ENCODE measurements around the gene OR2W3. TPM values are rescaled to one million over a fixed set of nuclear protein-coding genes. Genes with fewer than 3 reads are reported as not detected.

Gene OR2W3
- total RNA-seq = 0.52 and 0.75 TPM in 2 replicates
- long read RNA-seq = 0 reads

- Mint-ChIP-seq H3K4me3 (ENCODE audit: unreplicated experiment) (no peak within 1 kb of the TSS), H3K4me1 (ENCODE audit: unreplicated experiment) (no peaks in the 10 kb centered on the region), H3K27ac (ENCODE audit: unreplicated experiment) (no peak within 1 kb of the TSS), H3K9me3 (ENCODE audit: unreplicated experiment) (no peaks in the 10 kb centered on the region), H3K27me3 (ENCODE audit: unreplicated experiment) (no peaks in the 10 kb centered on the region), H3K36me3 (ENCODE audit: unreplicated experiment) (no peaks in the 10 kb centered on the region)
- DNase-seq (ENCODE audit: extremely low spot score, unreplicated experiment) = no peak
- TF ChIP-seq CTCF (IDR thresholded peaks at IDR 0.05) = no peak
Observed at GRCh38 chr1:247895163-247895637, at the start of gene OR2W3. Gene OR2W3 (plus strand): TSS chr1:247895587. CDS start chr1:247895587, 0 bp downstream.

GRCh38 chr1:247845693-247846017, 49.7 kb upstream of the OR2W3 start:
- H3K36me3 Mint-ChIP-seq (ENCODE audit: unreplicated experiment) = no peaks in the 10 kb centered on the region
- no peak for TF ChIP-seq CTCF (IDR thresholded peaks at IDR 0.05)

GRCh38 chr1:247848346-247848745, 47.0 kb upstream of the OR2W3 start:
- no peaks in the 10 kb centered on the region for H3K27me3 Mint-ChIP-seq (ENCODE audit: unreplicated experiment)
- H3K4me3 Mint-ChIP-seq (ENCODE audit: unreplicated experiment) = no peak overlapping the region
- no peaks in the 10 kb centered on the region for H3K4me1 Mint-ChIP-seq (ENCODE audit: unreplicated experiment)
- DNase-seq (ENCODE audit: extremely low spot score, unreplicated experiment) = no peak
- H3K27ac Mint-ChIP-seq (ENCODE audit: unreplicated experiment) = no peak overlapping the region
- no peak for TF ChIP-seq CTCF (IDR thresholded peaks at IDR 0.05)
- H3K36me3 Mint-ChIP-seq (ENCODE audit: unreplicated experiment) = no peaks in the 10 kb centered on the region
- H3K9me3 Mint-ChIP-seq (ENCODE audit: unreplicated experiment) = peaks cover 6% of the 10 kb centered on the region

More at GRCh38 chr1:247845693-247846017, 49.7 kb upstream of the OR2W3 start:
- no peak overlapping the region for H3K27ac Mint-ChIP-seq (ENCODE audit: unreplicated experiment)
- no peaks in the 10 kb centered on the region for H3K27me3 Mint-ChIP-seq (ENCODE audit: unreplicated experiment)
- no peaks in the 10 kb centered on the region for H3K4me1 Mint-ChIP-seq (ENCODE audit: unreplicated experiment)
- H3K9me3 Mint-ChIP-seq (ENCODE audit: unreplicated experiment) = no peaks in the 10 kb centered on the region
- no peak overlapping the region for H3K4me3 Mint-ChIP-seq (ENCODE audit: unreplicated experiment)
- DNase-seq (ENCODE audit: extremely low spot score, unreplicated experiment) = no peak

- TF ChIP-seq CTCF (IDR thresholded peaks at IDR 0.05) = no peak
- no peaks in the 10 kb centered on the region for H3K27me3 Mint-ChIP-seq (ENCODE audit: unreplicated experiment)
Observed at GRCh38 chr1:247849616-247850015, 45.8 kb upstream of the OR2W3 start.

GRCh38 chr1:247854899-247855545, 40.4 kb upstream of the OR2W3 start:
- H3K36me3 Mint-ChIP-seq (ENCODE audit: unreplicated experiment) = no peaks in the 10 kb centered on the region
- H3K27me3 Mint-ChIP-seq (ENCODE audit: unreplicated experiment) = no peaks in the 10 kb centered on the region
- no peak for TF ChIP-seq CTCF (IDR thresholded peaks at IDR 0.05)
- no peak overlapping the region for H3K4me3 Mint-ChIP-seq (ENCODE audit: unreplicated experiment)
- H3K27ac Mint-ChIP-seq (ENCODE audit: unreplicated experiment) = no peak overlapping the region
- no peak for DNase-seq (ENCODE audit: extremely low spot score, unreplicated experiment)
- H3K9me3 Mint-ChIP-seq (ENCODE audit: unreplicated experiment) = peaks cover 6% of the 10 kb centered on the region
- peaks cover 9% of the 10 kb centered on the region for H3K4me1 Mint-ChIP-seq (ENCODE audit: unreplicated experiment)

More at GRCh38 chr1:247849616-247850015, 45.8 kb upstream of the OR2W3 start:
- Mint-ChIP-seq H3K4me3 (ENCODE audit: unreplicated experiment) (no peak overlapping the region), H3K9me3 (ENCODE audit: unreplicated experiment) (peaks cover 6% of the 10 kb centered on the region), H3K36me3 (ENCODE audit: unreplicated experiment) (no peaks in the 10 kb centered on the region), H3K27ac (ENCODE audit: unreplicated experiment) (no peak overlapping the region), H3K4me1 (ENCODE audit: unreplicated experiment) (no peaks in the 10 kb centered on the region)
- DNase-seq (ENCODE audit: extremely low spot score, unreplicated experiment) = no peak

Measured in osteocyte (in vitro differentiated cells).